ENCODE results near the gene R3HDM4. TPM values are rescaled to one million over a fixed set of nuclear protein-coding genes. Genes with fewer than 3 reads are reported as not detected.
A peak's percentile ranks its signal among the peaks of the same experiment; 100 is the strongest.

The R3HDM4 gene
- total and polyA plus RNA-seq, 9 of the 15 experiments (the other 6 are each of a cell fraction or from before 2014, with no cell fraction given), result 3.2 to 154 (median 59.0) TPM

GRCh38 chr19:954672-955494 is 41.9 kb upstream of the R3HDM4 start (continued):
- TF ChIP-seq CUX1 (CRISPR knock-in tag; IDR thresholded peaks at IDR 0.05) (peak; percentile 45; the same call in 1 of the 2 replicates), EGR1 (conservative IDR thresholded peaks at IDR 0.05) (peak; percentile 97), SPI1 (IDR thresholded peaks at IDR 0.05; ENCODE audit: borderline replicate concordance, low read depth, low read length) (no peak), PRMT5 (CRISPR knock-in tag; IDR thresholded peaks at IDR 0.05) (no peak), HNRNPLL (IDR thresholded peaks at IDR 0.05; ENCODE audit: low read depth, low read length, poor library complexity, severe bottlenecking) (no peak), SAFB (IDR thresholded peaks at IDR 0.05; ENCODE audit: borderline replicate concordance, low read depth, low read length) (no peak), ARID4B (CRISPR knock-in tag; IDR thresholded peaks at IDR 0.05) (no peak), ZNF3 (CRISPR knock-in tag; IDR thresholded peaks at IDR 0.05) (no peak), CREB3 (tag; conservative IDR thresholded peaks at IDR 0.05; ENCODE audit: low read depth) (no peak), MEIS2 (IDR thresholded peaks at IDR 0.05; ENCODE audit: partially characterized antibody) (no peak), ZNF24 (IDR thresholded peaks at IDR 0.05) (no peak), ZBTB33 (CRISPR knock-in tag; IDR thresholded peaks at IDR 0.05) (peak; percentile 44; the same call in 1 of the 2 replicates), SRF (CRISPR knock-in tag; IDR thresholded peaks at IDR 0.05) (peak in 1 of 2 experiments; percentile 39; a peak in 1 of 4 replicates), ZNF23 (CRISPR knock-in tag; IDR thresholded peaks at IDR 0.05) (no peak)

Measured in K562 (cell line).